IMR-90 (cell line): ENCODE results near the gene ACSS2. TPM values are rescaled to one million over a fixed set of nuclear protein-coding genes. Genes with fewer than 3 reads are reported as not detected.

Experiments
- ATAC-seq: fragments of 200-7000 bp; cut with Tn5 transposase; 2 replicates; pipeline ENCODE4 v1.9.1; 2020; ENCODE audit warnings: low read depth, mild to moderate bottlenecking, moderate library complexity
- BruUV-seq: library from RNA; stranded (reverse); fragments of 400-500 nt; replicated peaks from 2 replicates; lab custom pipeline; 2021; lab: Mats Ljungman, UMichigan
- CTCF ChIA-PET: fragments of 300-600 bp; formaldehyde crosslinking; extraction: SDS; loops from one replicate; lab custom pipeline; 2021; ENCODE audit warnings: antibody characterized with exemption; lab: Yijun Ruan, JAX
- POLR2A ChIA-PET: fragments of 300-600 bp; sonication (Branson Sonifier 250); formaldehyde crosslinking; loops from one replicate; lab custom pipeline; 2022; ENCODE audit warnings: antibody characterized with exemption; ENCODE audit not compliant: unreplicated experiment; lab: Charles Lee
- DNase-seq: peaks from one replicate; pipeline ENCODE4 v3.0.0; 2013
- H2AFZ ChIP-seq: replicated peaks from 2 replicates; pipeline ENCODE3; 2013; ENCODE audit warnings: low read length, mild to moderate bottlenecking; ENCODE audit not compliant: poor library complexity
- H2AK5ac ChIP-seq: 2 replicates; pipeline ENCODE4 v1.6.1; 2013; ENCODE audit warnings: low read depth, low read length, inconsistent platforms
- H2AK9ac ChIP-seq: replicated peaks from 2 replicates; pipeline ENCODE3; 2013; ENCODE audit warnings: mild to moderate bottlenecking, low read depth, low read length, moderate library complexity; ENCODE audit not compliant: poor library complexity
- H2BK120ac ChIP-seq: 2 replicates; pipeline ENCODE4 v1.6.1; 2013; ENCODE audit warnings: low read depth, low read length, inconsistent platforms
- H2BK15ac ChIP-seq: 3 replicates; pipeline ENCODE4 v1.6.1; 2013; ENCODE audit warnings: low read depth, low read length, inconsistent platforms
- H2BK20ac ChIP-seq: 2 replicates; pipeline ENCODE4 v1.6.1; 2013; ENCODE audit warnings: low read depth, mild to moderate bottlenecking, inconsistent platforms, low read length, moderate library complexity
- H2BK5ac ChIP-seq: 2 replicates; pipeline ENCODE4 v1.6.1; 2013; ENCODE audit warnings: mild to moderate bottlenecking, low read depth, low read length, inconsistent platforms; ENCODE audit not compliant: poor library complexity, severe bottlenecking
- H3K14ac ChIP-seq: replicated peaks from 2 replicates; pipeline ENCODE4 v1.6.1; 2013; ENCODE audit warnings: low read depth, low read length, inconsistent platforms
- H3K18ac ChIP-seq: 2 replicates; pipeline ENCODE4 v1.6.1; 2013; ENCODE audit warnings: low read depth, low read length, control low read depth
- H3K23ac ChIP-seq: 2 replicates; pipeline ENCODE4 v1.6.1; 2013; ENCODE audit warnings: low read depth, low read length, inconsistent platforms
- H3K27ac ChIP-seq: 2 replicates; pipeline ENCODE4 v1.5.1; 2013; ENCODE audit warnings: mild to moderate bottlenecking, control low read depth, low read length; ENCODE audit not compliant: insufficient read depth
- H3K27me3 ChIP-seq: 2 replicates; pipeline ENCODE4 v1.6.1; 2013; ENCODE audit warnings: low read length; ENCODE audit not compliant: control insufficient read depth, insufficient read depth
- H3K36me3 ChIP-seq: 2 replicates; pipeline ENCODE4 v1.6.1; 2013; ENCODE audit warnings: low read length, mixed read lengths; ENCODE audit not compliant: control insufficient read depth, insufficient read depth
- H3K4ac ChIP-seq: 2 replicates; pipeline ENCODE4 v1.6.1; 2013; ENCODE audit warnings: low read depth, low read length, inconsistent platforms
- H3K4me1 ChIP-seq: 2 replicates; pipeline ENCODE4 v1.6.1; 2013; ENCODE audit warnings: low read length, mixed read lengths; ENCODE audit not compliant: control insufficient read depth, insufficient read depth
- H3K4me2 ChIP-seq: 2 replicates; pipeline ENCODE4 v1.6.1; 2013; ENCODE audit warnings: low read depth, mild to moderate bottlenecking, control low read depth, low read length, moderate library complexity
- H3K4me3 ChIP-seq: 2 replicates; pipeline ENCODE4 v1.5.1; 2013; ENCODE audit warnings: low read depth, mild to moderate bottlenecking, control low read depth, low read length, moderate library complexity; ENCODE audit not compliant: insufficient read depth
- H3K56ac ChIP-seq: 2 replicates; pipeline ENCODE4 v1.6.1; 2013; ENCODE audit warnings: low read length, inconsistent platforms; ENCODE audit not compliant: insufficient read depth; ENCODE audit errors: extremely low read depth
- H3K79me1 ChIP-seq, 2 experiments: 2 replicates each; pipeline ENCODE4 v1.6.1; 2013; ENCODE audit warnings: low read length in 2 of 2, inconsistent platforms in 1 of 2, low read depth in 1 of 2
- H3K9ac ChIP-seq: 2 replicates; pipeline ENCODE4 v1.6.1; 2013; ENCODE audit warnings: low read depth, low read length, control low read depth
- H3K9me1 ChIP-seq: 2 replicates; pipeline ENCODE4 v1.6.1; 2013; ENCODE audit warnings: low read length, inconsistent platforms; ENCODE audit not compliant: insufficient read depth
- H3K9me3 ChIP-seq: 2 replicates; pipeline ENCODE4 v1.6.1; 2013; ENCODE audit warnings: low read length; ENCODE audit not compliant: control insufficient read depth, insufficient read depth
- H4K20me1 ChIP-seq: 2 replicates; pipeline ENCODE4 v1.6.1; 2013; ENCODE audit warnings: low read length, inconsistent platforms; ENCODE audit not compliant: insufficient read depth
- H4K5ac ChIP-seq: 2 replicates; pipeline ENCODE4 v1.6.1; 2013; ENCODE audit warnings: mild to moderate bottlenecking, low read depth, low read length, control low read depth
- H4K8ac ChIP-seq, 2 experiments: 2 replicates each; pipeline ENCODE4 v1.6.1; 2013; ENCODE audit warnings: low read depth in 2 of 2, low read length in 2 of 2, control low read depth in 1 of 2, inconsistent platforms in 1 of 2
- H4K91ac ChIP-seq: 2 replicates; pipeline ENCODE4 v1.6.1; 2013; ENCODE audit warnings: low read depth, low read length, inconsistent platforms; ENCODE audit not compliant: insufficient read depth
- BHLHE40 ChIP-seq: fragments of 150-350 bp; IDR thresholded peaks from 2 replicates; pipeline ENCODE4 v1.6.1; 2016; ENCODE audit warnings: mild to moderate bottlenecking, low read depth, low read length
- CEBPB ChIP-seq: IDR thresholded peaks from 2 replicates; pipeline ENCODE4 v1.6.1; 2012; ENCODE audit warnings: low read depth, low read length, improper control_type of control experiment
- CHD1 ChIP-seq: IDR thresholded peaks from 2 replicates; pipeline ENCODE4 v1.6.1; 2012; ENCODE audit warnings: low read depth, low read length, improper control_type of control experiment
- CTCF ChIP-seq: conservative IDR thresholded peaks from 2 replicates; pipeline ENCODE4 v1.5.1; 2012; ENCODE audit warnings: mild to moderate bottlenecking, low read depth, low read length, improper control_type of control experiment
- MAZ ChIP-seq: IDR thresholded peaks from 2 replicates; pipeline ENCODE4 v1.6.1; 2012; ENCODE audit warnings: low read depth, mild to moderate bottlenecking, low read length, improper control_type of control experiment, moderate library complexity, borderline replicate concordance
- MXI1 ChIP-seq: IDR thresholded peaks from 2 replicates; pipeline ENCODE4 v1.6.1; 2012; ENCODE audit warnings: low read depth, mild to moderate bottlenecking, low read length, moderate library complexity, borderline replicate concordance
- POLR2A ChIP-seq: IDR thresholded peaks from 2 replicates; pipeline ENCODE4 v1.6.1; 2012; ENCODE audit warnings: mild to moderate bottlenecking, low read depth, low read length
- RAD21 ChIP-seq: IDR thresholded peaks from 2 replicates; pipeline ENCODE4 v1.6.1; 2012; ENCODE audit warnings: low read length, improper control_type of control experiment
- RCOR1 ChIP-seq: IDR thresholded peaks from 2 replicates; pipeline ENCODE4 v1.6.1; 2012; ENCODE audit warnings: mild to moderate bottlenecking, low read length, improper control_type of control experiment; ENCODE audit not compliant: insufficient replicate concordance
- RFX5 ChIP-seq: IDR thresholded peaks from 2 replicates; pipeline ENCODE4 v1.8.0; 2012; ENCODE audit warnings: low read depth, mild to moderate bottlenecking, low read length, moderate library complexity
- SMC3 ChIP-seq: fragments of 150-350 bp; IDR thresholded peaks from 2 replicates; pipeline ENCODE4 v1.6.1; 2016; ENCODE audit warnings: low read depth, mild to moderate bottlenecking, antibody characterized with exemption, low read length, moderate library complexity
- WGBS, 2 experiments: methylation state at CpG; one replicate each; pipeline versions ENCODE4 v1.1.5 to v1.1.7; 2013; ENCODE audit warnings: missing lambda C conversion rate in 2 of 2; ENCODE audit not compliant: insufficient read length in 1 of 2; ENCODE audit errors: extremely low coverage in 2 of 2; 5-methylcytosine and 5-hydroxymethylcytosine counted together
- dilution Hi-C: fragments of 300-500 bp; cut with HindIII; formaldehyde crosslinking; loops from one replicate; pipeline ENCODE4 v1.14.3; 2018; ENCODE audit warnings: low sequenced_read_pairs; ENCODE audit not compliant: unreplicated experiment
- in situ Hi-C: fragments of 300-500 bp; cut with MboI; formaldehyde crosslinking; loops from 3 replicates; pipeline ENCODE4 v1.14.3; 2019; ENCODE audit warnings: low sequenced_read_pairs, inconsistent platforms, mixed read lengths
- intact Hi-C: fragments of 100-400 bp; cut with micrococcal nuclease; formaldehyde crosslinking; loops from 2 replicates; pipeline ENCODE4 v1.10.0; 2022
- polyA plus RNA-seq, 3 experiments: library from polyadenylated mRNA; depleted of rRNA; stranded (reverse); fragments of >200 nt; gene quantifications; 2 replicates each; pipeline ENCODE4 v1.2.3, GENCODE V29; 2012; ENCODE audit warnings: low replicate concordance in 1 of 3
- total RNA-seq: library from RNA; depleted of rRNA; stranded (reverse); fragments of >200 nt; gene quantifications from 2 replicates; pipeline ENCODE4 v1.2.3, GENCODE V29; 2012
- TF ChIP-seq, protein P1 (sequence below): fragments of 150-350 bp; IDR thresholded peaks from 2 replicates; pipeline ENCODE4 v1.6.1; 2016; ENCODE audit warnings: low read depth, mild to moderate bottlenecking, low read length, moderate library complexity, borderline replicate concordance
- TF ChIP-seq, protein P2 (sequence below): fragments of 150-350 bp; IDR thresholded peaks from 2 replicates; pipeline ENCODE4 v1.6.1; 2017; ENCODE audit warnings: mild to moderate bottlenecking, antibody characterized with exemption, low read length, low read depth

ACSS2 gene
- total and polyA plus RNA-seq, 2 of the 4 experiments (the other 2 are of a cell fraction): 26.9 to 46.4 TPM

GRCh38 chr20:34928411-34928810, 52.0 kb downstream of the ACSS2 start:
- H3K27me3 ChIP-seq: no peaks in the 10 kb centered on the region
- in situ Hi-C loops: no loop called here
- no peaks in the 10 kb centered on the region for H3K9me3 ChIP-seq
- no CpG with 5 or more reads among the region's 2 CpGs for WGBS, 2 experiments
- H3K79me1 ChIP-seq: peaks cover 0 to 2% of the 10 kb centered on the region in 2 experiments; a peak in 2 of 4 replicates
- H4K8ac ChIP-seq: no peak overlapping the region
- no peak overlapping the region for H3K56ac ChIP-seq
- H2BK15ac ChIP-seq: no peak overlapping the region
- no TSS peak for BruUV-seq
- 0 out of 2 replicates have a peak overlapping the region, but pooled peaks have one; percentile 24 for H2AK5ac ChIP-seq
- no peak overlapping the region for H4K5ac ChIP-seq
- no peak overlapping the region for H3K9ac ChIP-seq
- H3K9me1 ChIP-seq: peaks cover 26% of the 10 kb centered on the region
- H3K14ac ChIP-seq: no peak overlapping the region
- no peak overlapping the region for H4K91ac ChIP-seq
- ChIA-PET CTCF (interaction anchor here (1.2 kb wide), 1 partner anchor 15 kb away, joined by 3 read pairs; no protein-coding TSS in a partner anchor), POLR2A (no interaction called here)
- TF ChIP-seq MAZ (no peak), RAD21 (no peak), RCOR1 (no peak), CEBPB (no peak), CHD1 (no peak), RFX5 (no peak), POLR2A (no peak), BHLHE40 (no peak), CTCF (no peak), SMC3 (no peak), MXI1 (no peak)
- TF ChIP-seq, protein P1, sequence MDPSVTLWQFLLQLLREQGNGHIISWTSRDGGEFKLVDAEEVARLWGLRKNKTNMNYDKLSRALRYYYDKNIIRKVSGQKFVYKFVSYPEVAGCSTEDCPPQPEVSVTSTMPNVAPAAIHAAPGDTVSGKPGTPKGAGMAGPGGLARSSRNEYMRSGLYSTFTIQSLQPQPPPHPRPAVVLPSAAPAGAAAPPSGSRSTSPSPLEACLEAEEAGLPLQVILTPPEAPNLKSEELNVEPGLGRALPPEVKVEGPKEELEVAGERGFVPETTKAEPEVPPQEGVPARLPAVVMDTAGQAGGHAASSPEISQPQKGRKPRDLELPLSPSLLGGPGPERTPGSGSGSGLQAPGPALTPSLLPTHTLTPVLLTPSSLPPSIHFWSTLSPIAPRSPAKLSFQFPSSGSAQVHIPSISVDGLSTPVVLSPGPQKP: no peak
- TF ChIP-seq, protein P2, sequence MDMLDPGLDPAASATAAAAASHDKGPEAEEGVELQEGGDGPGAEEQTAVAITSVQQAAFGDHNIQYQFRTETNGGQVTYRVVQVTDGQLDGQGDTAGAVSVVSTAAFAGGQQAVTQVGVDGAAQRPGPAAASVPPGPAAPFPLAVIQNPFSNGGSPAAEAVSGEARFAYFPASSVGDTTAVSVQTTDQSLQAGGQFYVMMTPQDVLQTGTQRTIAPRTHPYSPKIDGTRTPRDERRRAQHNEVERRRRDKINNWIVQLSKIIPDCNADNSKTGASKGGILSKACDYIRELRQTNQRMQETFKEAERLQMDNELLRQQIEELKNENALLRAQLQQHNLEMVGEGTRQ: no peak
- no peak overlapping the region for H3K4me3 ChIP-seq
- ATAC-seq: no peak
- no peak overlapping the region for H2BK120ac ChIP-seq
- no peak overlapping the region for H2AK9ac ChIP-seq
- H3K4me2 ChIP-seq: no peak overlapping the region
- no peak overlapping the region for H3K23ac ChIP-seq
- H4K20me1 ChIP-seq: no peaks in the 10 kb centered on the region; the same call in 1 of the 2 replicates
- H3K4me1 ChIP-seq: no peaks in the 10 kb centered on the region; the same call in 1 of the 2 replicates
- intact Hi-C loops: no loop called here
- dilution Hi-C loops: no loop called here
- no peak overlapping the region for H2BK20ac ChIP-seq
- H2BK5ac ChIP-seq: no peak overlapping the region
- H3K4ac ChIP-seq: no peak overlapping the region
- no peak overlapping the region for H2AFZ ChIP-seq
- no peak overlapping the region for H3K27ac ChIP-seq
- peaks cover 59% of the 10 kb centered on the region for H3K36me3 ChIP-seq
- no peak for DNase-seq
- no peak overlapping the region for H3K18ac ChIP-seq
